ACC112 (cell line): ENCODE measurements around the gene HLA-DMA.

Source experiments
- H2AFZ ChIP-seq: fragments of 200-600 bp; sonication (generic); one replicate; pipeline ENCODE4 v1.6.0; 2017; ENCODE audit warnings: antibody characterized with exemption, low read length; ENCODE audit not compliant: unreplicated experiment
- H3K27ac ChIP-seq: fragments of 200-600 bp; sonication (generic); 2 replicates; pipeline ENCODE4 v1.5.1; 2014; ENCODE audit warnings: low read depth, mild to moderate bottlenecking, antibody characterized with exemption, low read length, moderate library complexity
- H3K27me3 ChIP-seq: fragments of 200-600 bp; sonication (generic); 2 replicates; pipeline ENCODE4 v1.6.1; 2014; ENCODE audit warnings: mild to moderate bottlenecking, antibody characterized with exemption, low read length, moderate library complexity, mixed read lengths; ENCODE audit not compliant: insufficient read depth
- H3K36me3 ChIP-seq: fragments of 200-600 bp; sonication (generic); 2 replicates; pipeline ENCODE4 v1.6.1; 2016; ENCODE audit warnings: mild to moderate bottlenecking, antibody characterized with exemption, low read length, moderate library complexity, mixed read lengths; ENCODE audit not compliant: insufficient read depth
- H3K4me1 ChIP-seq: fragments of 200-600 bp; sonication (generic); one replicate; pipeline ENCODE4 v1.6.1; 2016; ENCODE audit warnings: low read length, mixed read lengths; ENCODE audit not compliant: insufficient read depth, unreplicated experiment, control insufficient read depth
- H3K4me3 ChIP-seq: fragments of 200-600 bp; sonication (generic); 2 replicates; pipeline ENCODE4 v1.5.1; 2014; ENCODE audit warnings: mild to moderate bottlenecking, low read depth, low read length
- H3K79me2 ChIP-seq: fragments of 200-600 bp; sonication (generic); one replicate; pipeline ENCODE4 v1.6.0; 2016; ENCODE audit warnings: low read length; ENCODE audit not compliant: control insufficient read depth, unreplicated experiment, insufficient read depth

HLA-DMA gene

GRCh38 chr6:32968093-32968866 is 15.4 kb upstream of the HLA-DMA start, which contains the start of gene BRD2:
TSS of gene BRD2 (plus strand) at chr6:32968594. CDS start at chr6:32972899, 4,305 bp downstream.
- Histone ChIP-seq H3K79me2 (peaks cover 66% of the 10 kb centered on the region), H3K4me3 (peak within 1 kb of the TSS; percentile 87), H2AFZ (peak within 1 kb of the TSS; percentile 61)

GRCh38 chr6:32967151-32968091 is 14.5 kb upstream of the HLA-DMA start:
- Histone ChIP-seq H3K27me3 (no peaks in the 10 kb centered on the region), H3K36me3 (peaks cover 5% of the 10 kb centered on the region; the same call in 1 of the 2 replicates), H3K79me2 (peaks cover 58% of the 10 kb centered on the region), H3K4me1 (peaks cover 29% of the 10 kb centered on the region), H3K4me3 (peak overlapping the region; percentile 87), H2AFZ (peak overlapping the region; percentile 61), H3K27ac (peak overlapping the region; percentile 99)

More at GRCh38 chr6:32968093-32968866, 15.4 kb upstream of the HLA-DMA start, which contains the start of gene BRD2:
- Histone ChIP-seq H3K27me3 (no peaks in the 10 kb centered on the region), H3K4me1 (peaks cover 24% of the 10 kb centered on the region), H3K27ac (peak within 1 kb of the TSS; percentile 99), H3K36me3 (peaks cover 13% of the 10 kb centered on the region)

GRCh38 chr6:32964776-32965175 is 11.9 kb upstream of the HLA-DMA start:
- no peaks in the 10 kb centered on the region for H3K27me3 ChIP-seq
- H2AFZ ChIP-seq, result no peak overlapping the region
- H3K4me3 ChIP-seq, result no peak overlapping the region
- H3K27ac ChIP-seq, result no peak overlapping the region
- H3K79me2 ChIP-seq, result peaks cover 53% of the 10 kb centered on the region
- H3K4me1 ChIP-seq, result peaks cover 35% of the 10 kb centered on the region
- no peaks in the 10 kb centered on the region; the same call in 1 of the 2 replicates for H3K36me3 ChIP-seq

GRCh38 chr6:32963866-32964265 is 11.0 kb upstream of the HLA-DMA start:
- Histone ChIP-seq H3K4me1 (peaks cover 35% of the 10 kb centered on the region), H3K79me2 (peaks cover 46% of the 10 kb centered on the region)

GRCh38 chr6:32962213-32962826 is 9.4 kb upstream of the HLA-DMA start:
- Histone ChIP-seq H2AFZ (no peak overlapping the region), H3K4me3 (no peak overlapping the region), H3K27ac (no peak overlapping the region), H3K79me2 (peaks cover 36% of the 10 kb centered on the region), H3K36me3 (no peaks in the 10 kb centered on the region; the same call in 1 of the 2 replicates), H3K4me1 (peaks cover 34% of the 10 kb centered on the region), H3K27me3 (no peaks in the 10 kb centered on the region)

More at GRCh38 chr6:32963866-32964265, 11.0 kb upstream of the HLA-DMA start:
- no peaks in the 10 kb centered on the region for H3K27me3 ChIP-seq
- no peak overlapping the region for H3K27ac ChIP-seq
- H3K36me3 ChIP-seq, result no peaks in the 10 kb centered on the region; the same call in 1 of the 2 replicates
- no peak overlapping the region for H2AFZ ChIP-seq
- no peak overlapping the region for H3K4me3 ChIP-seq

- Histone ChIP-seq H3K27me3 (no peaks in the 10 kb centered on the region), H2AFZ (no peak overlapping the region), H3K4me3 (no peak overlapping the region), H3K4me1 (peaks cover 17% of the 10 kb centered on the region), H3K27ac (no peak overlapping the region), H3K36me3 (no peaks in the 10 kb centered on the region; the same call in 1 of the 2 replicates), H3K79me2 (peaks cover 19% of the 10 kb centered on the region)
These were observed 7.7 kb upstream of the HLA-DMA start for GRCh38 chr6:32960563-32960962.

GRCh38 chr6:32956176-32956575 is 3.3 kb upstream of the HLA-DMA start:
- H3K27me3 ChIP-seq, result no peaks in the 10 kb centered on the region
- peaks cover under 1% of the 10 kb centered on the region for H3K79me2 ChIP-seq
- peaks cover 4% of the 10 kb centered on the region for H3K4me1 ChIP-seq
- no peak overlapping the region for H3K27ac ChIP-seq
- H3K36me3 ChIP-seq, result no peaks in the 10 kb centered on the region; the same call in 1 of the 2 replicates
- H2AFZ ChIP-seq, result no peak overlapping the region
- H3K4me3 ChIP-seq, result no peak overlapping the region

GRCh38 chr6:32954986-32955802 is 2.3 kb upstream of the HLA-DMA start:
- Histone ChIP-seq H3K4me1 (peaks cover 4% of the 10 kb centered on the region), H3K36me3 (no peaks in the 10 kb centered on the region; the same call in 1 of the 2 replicates), H3K27ac (no peak overlapping the region), H3K79me2 (no peaks in the 10 kb centered on the region), H2AFZ (no peak overlapping the region), H3K27me3 (no peaks in the 10 kb centered on the region), H3K4me3 (no peak overlapping the region)

GRCh38 chr6:32954267-32954666 is 1.4 kb upstream of the HLA-DMA start:
- Histone ChIP-seq H3K79me2 (no peaks in the 10 kb centered on the region), H3K27me3 (no peaks in the 10 kb centered on the region), H2AFZ (no peak overlapping the region), H3K4me1 (peaks cover 4% of the 10 kb centered on the region), H3K36me3 (no peaks in the 10 kb centered on the region), H3K27ac (no peak overlapping the region), H3K4me3 (no peak overlapping the region)
